ENCODE data around the gene FGD3. TPM values are rescaled to one million over a fixed set of nuclear protein-coding genes. Genes with fewer than 3 reads are reported as not detected.
A peak's percentile ranks its signal among the peaks of the same experiment; 100 is the strongest.

The FGD3 gene
- total and polyA plus RNA-seq, 2 donors (not counting 1 experiment from before 2014, with no cell fraction given): not detected

GRCh38 chr9:93054758-93055704, 107.7 kb downstream of the FGD3 start:
- H3K4me3 ChIP-seq (replicated peaks in 1 of 4; ENCODE audit: control extremely low read depth in 1 of 4, insufficient read depth in 1 of 4, low read depth in 3 of 4, low read length in 4 of 4): no peak overlapping the region
- no peaks in the 10 kb centered on the region for H3K36me3 ChIP-seq (ENCODE audit: control insufficient read depth, insufficient read depth, low read length)
- H2AFZ ChIP-seq (ENCODE audit: low read length): no peak overlapping the region
- H3K27ac ChIP-seq (ENCODE audit: insufficient read depth, low read length): no peak overlapping the region
- no peak for TF ChIP-seq EZH2 (IDR thresholded peaks at IDR 0.05; ENCODE audit: low read length, missing control alignments)
- no peak for TF ChIP-seq CTCF (conservative IDR thresholded peaks at IDR 0.05 in 1 of 2, IDR thresholded peaks at IDR 0.05 in 1 of 2; ENCODE audit: low read depth in 1 of 2, low read length in 2 of 2)
- no peaks in the 10 kb centered on the region for H3K27me3 ChIP-seq (ENCODE audit: control insufficient read depth, insufficient read depth, low read length)
- H3K9me3 ChIP-seq (ENCODE audit: control insufficient read depth, insufficient read depth, low read depth, low read length): no peaks in the 10 kb centered on the region
- H3K9ac ChIP-seq (ENCODE audit: insufficient read depth, low read length): no peak overlapping the region
- no peaks in the 10 kb centered on the region for H4K20me1 ChIP-seq (ENCODE audit: control insufficient read depth, extremely low read depth, insufficient read depth, low read length)
- H3K79me2 ChIP-seq (ENCODE audit: control insufficient read depth, insufficient read depth, low read length): no peaks in the 10 kb centered on the region
- no peak overlapping the region for H3K4me2 ChIP-seq (ENCODE audit: extremely low read depth, insufficient read depth, low read length)
- peak in 1 of 2 donors; percentile 6 for DNase-seq (ENCODE audit: low read depth in 2 of 2)
- no peaks in the 10 kb centered on the region for H3K4me1 ChIP-seq (ENCODE audit: control insufficient read depth, extremely low read depth, insufficient read depth, low read length)

- no peaks in the 10 kb centered on the region for H3K4me1 ChIP-seq (ENCODE audit: control insufficient read depth, extremely low read depth, insufficient read depth, low read length)
- H3K9ac ChIP-seq (ENCODE audit: insufficient read depth, low read length): no peak overlapping the region
- H3K4me2 ChIP-seq (ENCODE audit: extremely low read depth, insufficient read depth, low read length): no peak overlapping the region
- no peaks in the 10 kb centered on the region for H4K20me1 ChIP-seq (ENCODE audit: control insufficient read depth, extremely low read depth, insufficient read depth, low read length)
- H3K27me3 ChIP-seq (ENCODE audit: control insufficient read depth, insufficient read depth, low read length): no peaks in the 10 kb centered on the region
- H3K4me3 ChIP-seq (replicated peaks in 1 of 4; ENCODE audit: control extremely low read depth in 1 of 4, insufficient read depth in 1 of 4, low read depth in 3 of 4, low read length in 4 of 4): no peak overlapping the region
- no peak for DNase-seq (ENCODE audit: low read depth in 2 of 2)
- no peak for TF ChIP-seq EZH2 (IDR thresholded peaks at IDR 0.05; ENCODE audit: low read length, missing control alignments)
- no peak for TF ChIP-seq CTCF (conservative IDR thresholded peaks at IDR 0.05 in 1 of 2, IDR thresholded peaks at IDR 0.05 in 1 of 2; ENCODE audit: low read depth in 1 of 2, low read length in 2 of 2)
- no peak overlapping the region for H2AFZ ChIP-seq (ENCODE audit: low read length)
- no peaks in the 10 kb centered on the region for H3K9me3 ChIP-seq (ENCODE audit: control insufficient read depth, insufficient read depth, low read depth, low read length)
- no peaks in the 10 kb centered on the region for H3K36me3 ChIP-seq (ENCODE audit: control insufficient read depth, insufficient read depth, low read length)
- no peaks in the 10 kb centered on the region for H3K79me2 ChIP-seq (ENCODE audit: control insufficient read depth, insufficient read depth, low read length)
- H3K27ac ChIP-seq (ENCODE audit: insufficient read depth, low read length): no peak overlapping the region
These were observed 109.8 kb downstream of the FGD3 start for GRCh38 chr9:93057042-93057702.

- Histone ChIP-seq H3K4me2 (ENCODE audit: extremely low read depth, insufficient read depth, low read length) (no peak overlapping the region), H3K4me1 (ENCODE audit: control insufficient read depth, extremely low read depth, insufficient read depth, low read length) (no peaks in the 10 kb centered on the region), H3K9me3 (ENCODE audit: control insufficient read depth, insufficient read depth, low read depth, low read length) (no peaks in the 10 kb centered on the region), H4K20me1 (ENCODE audit: control insufficient read depth, extremely low read depth, insufficient read depth, low read length) (no peaks in the 10 kb centered on the region), H3K9ac (ENCODE audit: insufficient read depth, low read length) (no peak overlapping the region), H2AFZ (ENCODE audit: low read length) (no peak overlapping the region), H3K27me3 (ENCODE audit: control insufficient read depth, insufficient read depth, low read length) (no peaks in the 10 kb centered on the region), H3K79me2 (ENCODE audit: control insufficient read depth, insufficient read depth, low read length) (no peaks in the 10 kb centered on the region), H3K27ac (ENCODE audit: insufficient read depth, low read length) (no peak overlapping the region), H3K4me3 (replicated peaks in 1 of 4; ENCODE audit: control extremely low read depth in 1 of 4, insufficient read depth in 1 of 4, low read depth in 3 of 4, low read length in 4 of 4) (no peak overlapping the region), H3K36me3 (ENCODE audit: control insufficient read depth, insufficient read depth, low read length) (no peaks in the 10 kb centered on the region)
- no peak for DNase-seq (ENCODE audit: low read depth in 2 of 2)
- no peak for TF ChIP-seq EZH2 (IDR thresholded peaks at IDR 0.05; ENCODE audit: low read length, missing control alignments)
- TF ChIP-seq CTCF (conservative IDR thresholded peaks at IDR 0.05 in 1 of 2, IDR thresholded peaks at IDR 0.05 in 1 of 2; ENCODE audit: low read depth in 1 of 2, low read length in 2 of 2): no peak
These were observed 110.5 kb downstream of the FGD3 start for GRCh38 chr9:93057703-93058354.

Data from fibroblast of lung (primary cell).